ENCODE data around the gene COLEC12.

- no peak for TF ChIP-seq CTCF (IDR thresholded peaks at IDR 0.05; ENCODE audit: low read depth, low read length)
- TF ChIP-seq POLR2A (IDR thresholded peaks at IDR 0.05; ENCODE audit: extremely low read depth, insufficient read length) = no peak
- TF ChIP-seq MYC (IDR thresholded peaks at IDR 0.05; ENCODE audit: low read depth, low read length) = no peak
Measured at GRCh38 chr18:499776-500631, 497 bp downstream of the COLEC12 start.
